Renal pelvis (tissue), 4 donors: ENCODE data around the gene FOXK1. TPM values are rescaled to one million over a fixed set of nuclear protein-coding genes. Genes with fewer than 3 reads are reported as not detected.

Experiments used
- DNase-seq: peaks from one replicate; pipeline ENCODE4 v3.0.0-alpha.2; 2013
- polyA plus RNA-seq, 3 donors: library from polyadenylated mRNA; unstranded; fragments of 120-200 nt; gene quantifications; one replicate each; pipeline ENCODE4 v1.2.1, GENCODE V29; 2013; ENCODE audit not compliant: insufficient read length in 3 of 3

Gene FOXK1
- polyA plus RNA-seq, 3 donors = 15.5 to 30.0 (median 24.3) TPM

GRCh38 chr7:4740796-4741195, 58.7 kb downstream of the FOXK1 start:
- no peak for DNase-seq

GRCh38 chr7:4742051-4742573, 60.0 kb downstream of the FOXK1 start:
- no peak for DNase-seq

- no peak for DNase-seq
These were observed 60.8 kb downstream of the FOXK1 start for GRCh38 chr7:4742852-4743251.

GRCh38 chr7:4744391-4745264, 62.5 kb downstream of the FOXK1 start:
- peak; percentile 95 for DNase-seq

- DNase-seq = no peak
These were observed 63.3 kb downstream of the FOXK1 start for GRCh38 chr7:4745265-4745919.

- no peak for DNase-seq
These were observed 64.2 kb downstream of the FOXK1 start for GRCh38 chr7:4745971-4746919.

- DNase-seq = no peak
These were observed 64.9 kb downstream of the FOXK1 start for GRCh38 chr7:4747013-4747412.

- DNase-seq = no peak
These were observed 65.7 kb downstream of the FOXK1 start for GRCh38 chr7:4747746-4748145.

GRCh38 chr7:4748231-4748681, 66.2 kb downstream of the FOXK1 start:
- DNase-seq = no peak

- DNase-seq = no peak
These were observed 67.3 kb downstream of the FOXK1 start for GRCh38 chr7:4749363-4749762.

GRCh38 chr7:4749798-4750197, 67.7 kb downstream of the FOXK1 start:
- no peak for DNase-seq

- DNase-seq = no peak
These were observed 69.4 kb downstream of the FOXK1 start for GRCh38 chr7:4751398-4751947.

GRCh38 chr7:4753598-4754432, 71.7 kb downstream of the FOXK1 start:
- no peak for DNase-seq

- DNase-seq = no peak
These were observed 72.4 kb downstream of the FOXK1 start for GRCh38 chr7:4754433-4755010.

- no peak for DNase-seq
These were observed 73.0 kb downstream of the FOXK1 start for GRCh38 chr7:4755045-4755444.

GRCh38 chr7:4758111-4758510, 76.0 kb downstream of the FOXK1 start:
- DNase-seq = no peak

- no peak for DNase-seq
These were observed 76.7 kb downstream of the FOXK1 start for GRCh38 chr7:4758791-4759190.

- no peak for DNase-seq
These were observed 77.1 kb downstream of the FOXK1 start for GRCh38 chr7:4759211-4759610.

- no peak for DNase-seq
These were observed 78.9 kb downstream of the FOXK1 start for GRCh38 chr7:4760952-4761351.
